IMR-90 (cell line): ENCODE data around the gene NAGK. TPM values are rescaled to one million over a fixed set of nuclear protein-coding genes. Genes with fewer than 3 reads are reported as not detected.

Experiments used
- ATAC-seq: fragments of 200-7000 bp; cut with Tn5 transposase; 2 replicates; pipeline ENCODE4 v1.9.1; 2020; ENCODE audit warnings: low read depth, mild to moderate bottlenecking, moderate library complexity
- BruUV-seq: library from RNA; stranded (reverse); fragments of 400-500 nt; replicated peaks from 2 replicates; lab custom pipeline; 2021; lab: Mats Ljungman, UMichigan
- CTCF ChIA-PET: fragments of 300-600 bp; formaldehyde crosslinking; extraction: SDS; loops from one replicate; lab custom pipeline; 2021; ENCODE audit warnings: antibody characterized with exemption; lab: Yijun Ruan, JAX
- POLR2A ChIA-PET: fragments of 300-600 bp; sonication (Branson Sonifier 250); formaldehyde crosslinking; loops from one replicate; lab custom pipeline; 2022; ENCODE audit warnings: antibody characterized with exemption; ENCODE audit not compliant: unreplicated experiment; lab: Charles Lee
- DNase-seq: peaks from one replicate; pipeline ENCODE4 v3.0.0; 2013
- H2AFZ ChIP-seq: replicated peaks from 2 replicates; pipeline ENCODE3; 2013; ENCODE audit warnings: low read length, mild to moderate bottlenecking; ENCODE audit not compliant: poor library complexity
- H2AK5ac ChIP-seq: 2 replicates; pipeline ENCODE4 v1.6.1; 2013; ENCODE audit warnings: low read depth, low read length, inconsistent platforms
- H2AK9ac ChIP-seq: replicated peaks from 2 replicates; pipeline ENCODE3; 2013; ENCODE audit warnings: mild to moderate bottlenecking, low read depth, low read length, moderate library complexity; ENCODE audit not compliant: poor library complexity
- H2BK120ac ChIP-seq: 2 replicates; pipeline ENCODE4 v1.6.1; 2013; ENCODE audit warnings: low read depth, low read length, inconsistent platforms
- H2BK15ac ChIP-seq: 3 replicates; pipeline ENCODE4 v1.6.1; 2013; ENCODE audit warnings: low read depth, low read length, inconsistent platforms
- H2BK20ac ChIP-seq: 2 replicates; pipeline ENCODE4 v1.6.1; 2013; ENCODE audit warnings: low read depth, mild to moderate bottlenecking, inconsistent platforms, low read length, moderate library complexity
- H2BK5ac ChIP-seq: 2 replicates; pipeline ENCODE4 v1.6.1; 2013; ENCODE audit warnings: mild to moderate bottlenecking, low read depth, low read length, inconsistent platforms; ENCODE audit not compliant: poor library complexity, severe bottlenecking
- H3K14ac ChIP-seq: replicated peaks from 2 replicates; pipeline ENCODE4 v1.6.1; 2013; ENCODE audit warnings: low read depth, low read length, inconsistent platforms
- H3K18ac ChIP-seq: 2 replicates; pipeline ENCODE4 v1.6.1; 2013; ENCODE audit warnings: low read depth, low read length, control low read depth
- H3K23ac ChIP-seq: 2 replicates; pipeline ENCODE4 v1.6.1; 2013; ENCODE audit warnings: low read depth, low read length, inconsistent platforms
- H3K27ac ChIP-seq: 2 replicates; pipeline ENCODE4 v1.5.1; 2013; ENCODE audit warnings: mild to moderate bottlenecking, control low read depth, low read length; ENCODE audit not compliant: insufficient read depth
- H3K27me3 ChIP-seq: 2 replicates; pipeline ENCODE4 v1.6.1; 2013; ENCODE audit warnings: low read length; ENCODE audit not compliant: control insufficient read depth, insufficient read depth
- H3K36me3 ChIP-seq: 2 replicates; pipeline ENCODE4 v1.6.1; 2013; ENCODE audit warnings: low read length, mixed read lengths; ENCODE audit not compliant: control insufficient read depth, insufficient read depth
- H3K4ac ChIP-seq: 2 replicates; pipeline ENCODE4 v1.6.1; 2013; ENCODE audit warnings: low read depth, low read length, inconsistent platforms
- H3K4me1 ChIP-seq: 2 replicates; pipeline ENCODE4 v1.6.1; 2013; ENCODE audit warnings: low read length, mixed read lengths; ENCODE audit not compliant: control insufficient read depth, insufficient read depth
- H3K4me2 ChIP-seq: 2 replicates; pipeline ENCODE4 v1.6.1; 2013; ENCODE audit warnings: low read depth, mild to moderate bottlenecking, control low read depth, low read length, moderate library complexity
- H3K4me3 ChIP-seq: 2 replicates; pipeline ENCODE4 v1.5.1; 2013; ENCODE audit warnings: low read depth, mild to moderate bottlenecking, control low read depth, low read length, moderate library complexity; ENCODE audit not compliant: insufficient read depth
- H3K56ac ChIP-seq: 2 replicates; pipeline ENCODE4 v1.6.1; 2013; ENCODE audit warnings: low read length, inconsistent platforms; ENCODE audit not compliant: insufficient read depth; ENCODE audit errors: extremely low read depth
- H3K79me1 ChIP-seq, 2 experiments: 2 replicates each; pipeline ENCODE4 v1.6.1; 2013; ENCODE audit warnings: low read length in 2 of 2, inconsistent platforms in 1 of 2, low read depth in 1 of 2
- H3K9ac ChIP-seq: 2 replicates; pipeline ENCODE4 v1.6.1; 2013; ENCODE audit warnings: low read depth, low read length, control low read depth
- H3K9me1 ChIP-seq: 2 replicates; pipeline ENCODE4 v1.6.1; 2013; ENCODE audit warnings: low read length, inconsistent platforms; ENCODE audit not compliant: insufficient read depth
- H3K9me3 ChIP-seq: 2 replicates; pipeline ENCODE4 v1.6.1; 2013; ENCODE audit warnings: low read length; ENCODE audit not compliant: control insufficient read depth, insufficient read depth
- H4K20me1 ChIP-seq: 2 replicates; pipeline ENCODE4 v1.6.1; 2013; ENCODE audit warnings: low read length, inconsistent platforms; ENCODE audit not compliant: insufficient read depth
- H4K5ac ChIP-seq: 2 replicates; pipeline ENCODE4 v1.6.1; 2013; ENCODE audit warnings: mild to moderate bottlenecking, low read depth, low read length, control low read depth
- H4K8ac ChIP-seq, 2 experiments: 2 replicates each; pipeline ENCODE4 v1.6.1; 2013; ENCODE audit warnings: low read depth in 2 of 2, low read length in 2 of 2, control low read depth in 1 of 2, inconsistent platforms in 1 of 2
- H4K91ac ChIP-seq: 2 replicates; pipeline ENCODE4 v1.6.1; 2013; ENCODE audit warnings: low read depth, low read length, inconsistent platforms; ENCODE audit not compliant: insufficient read depth
- CEBPB ChIP-seq: IDR thresholded peaks from 2 replicates; pipeline ENCODE4 v1.6.1; 2012; ENCODE audit warnings: low read depth, low read length, improper control_type of control experiment
- CTCF ChIP-seq: conservative IDR thresholded peaks from 2 replicates; pipeline ENCODE4 v1.5.1; 2012; ENCODE audit warnings: mild to moderate bottlenecking, low read depth, low read length, improper control_type of control experiment
- FOS ChIP-seq: fragments of 150-350 bp; IDR thresholded peaks from 2 replicates; pipeline ENCODE4 v1.6.1; 2016; ENCODE audit warnings: low read depth, low read length
- MXI1 ChIP-seq: IDR thresholded peaks from 2 replicates; pipeline ENCODE4 v1.6.1; 2012; ENCODE audit warnings: low read depth, mild to moderate bottlenecking, low read length, moderate library complexity, borderline replicate concordance
- NFE2L2 ChIP-seq: fragments of 150-350 bp; IDR thresholded peaks from 2 replicates; pipeline ENCODE4 v1.6.1; 2016; ENCODE audit warnings: low read depth, mild to moderate bottlenecking, low read length
- POLR2A ChIP-seq: IDR thresholded peaks from 2 replicates; pipeline ENCODE4 v1.6.1; 2012; ENCODE audit warnings: mild to moderate bottlenecking, low read depth, low read length
- RCOR1 ChIP-seq: IDR thresholded peaks from 2 replicates; pipeline ENCODE4 v1.6.1; 2012; ENCODE audit warnings: mild to moderate bottlenecking, low read length, improper control_type of control experiment; ENCODE audit not compliant: insufficient replicate concordance
- RFX5 ChIP-seq: IDR thresholded peaks from 2 replicates; pipeline ENCODE4 v1.8.0; 2012; ENCODE audit warnings: low read depth, mild to moderate bottlenecking, low read length, moderate library complexity
- WGBS, 2 experiments: methylation state at CpG; one replicate each; pipeline versions ENCODE4 v1.1.5 to v1.1.7; 2013; ENCODE audit warnings: missing lambda C conversion rate in 2 of 2; ENCODE audit not compliant: insufficient read length in 1 of 2; ENCODE audit errors: extremely low coverage in 2 of 2; 5-methylcytosine and 5-hydroxymethylcytosine counted together
- dilution Hi-C: fragments of 300-500 bp; cut with HindIII; formaldehyde crosslinking; loops from one replicate; pipeline ENCODE4 v1.14.3; 2018; ENCODE audit warnings: low sequenced_read_pairs; ENCODE audit not compliant: unreplicated experiment
- in situ Hi-C: fragments of 300-500 bp; cut with MboI; formaldehyde crosslinking; loops from 3 replicates; pipeline ENCODE4 v1.14.3; 2019; ENCODE audit warnings: low sequenced_read_pairs, inconsistent platforms, mixed read lengths
- intact Hi-C: fragments of 100-400 bp; cut with micrococcal nuclease; formaldehyde crosslinking; loops from 2 replicates; pipeline ENCODE4 v1.10.0; 2022
- polyA plus RNA-seq, 3 experiments: library from polyadenylated mRNA; depleted of rRNA; stranded (reverse); fragments of >200 nt; gene quantifications; 2 replicates each; pipeline ENCODE4 v1.2.3, GENCODE V29; 2012; ENCODE audit warnings: low replicate concordance in 1 of 3
- total RNA-seq: library from RNA; depleted of rRNA; stranded (reverse); fragments of >200 nt; gene quantifications from 2 replicates; pipeline ENCODE4 v1.2.3, GENCODE V29; 2012

Gene NAGK
- total and polyA plus RNA-seq, 2 of the 4 experiments (the other 2 are of a cell fraction): 60.4 to 146 TPM

- H3K9ac ChIP-seq: no peak overlapping the region
- ChIA-PET CTCF (no interaction called here), POLR2A (no interaction called here)
- TF ChIP-seq CEBPB: no peak
- no peak for TF ChIP-seq RFX5
- no peak for TF ChIP-seq POLR2A
- no peak for TF ChIP-seq RCOR1
- no peak for TF ChIP-seq MXI1
- no peak for TF ChIP-seq FOS
- no peak for TF ChIP-seq NFE2L2
- TF ChIP-seq CTCF: no peak
- H4K5ac ChIP-seq: no peak overlapping the region
- no peak overlapping the region for H3K14ac ChIP-seq
- no TSS peak for BruUV-seq
- H3K79me1 ChIP-seq: peaks cover 0 to 8% of the 10 kb centered on the region in 2 experiments; a peak in 1 of 4 replicates
- H3K18ac ChIP-seq: no peak overlapping the region
- ATAC-seq: no peak
- no peak overlapping the region for H2AK9ac ChIP-seq
- H2BK20ac ChIP-seq: no peak overlapping the region
- no peak overlapping the region for H2BK5ac ChIP-seq
- no peak overlapping the region for H4K8ac ChIP-seq
- intact Hi-C loops (no loop called here), dilution Hi-C loops (no loop called here), in situ Hi-C loops (no loop called here)
- H3K27me3 ChIP-seq: peaks cover 22% of the 10 kb centered on the region
- no peak overlapping the region for H2AFZ ChIP-seq
- H2AK5ac ChIP-seq: no peak overlapping the region
- H3K4me1 ChIP-seq: peaks cover 10% of the 10 kb centered on the region; the same call in 1 of the 2 replicates
- H3K36me3 ChIP-seq: no peaks in the 10 kb centered on the region
- no peak overlapping the region for H4K91ac ChIP-seq
- H3K27ac ChIP-seq: no peak overlapping the region
- H3K56ac ChIP-seq: no peak overlapping the region
- no peak for DNase-seq
- H3K23ac ChIP-seq: no peak overlapping the region
- no peak overlapping the region for H3K4me2 ChIP-seq
- no peak overlapping the region for H2BK120ac ChIP-seq
- no peaks in the 10 kb centered on the region for H4K20me1 ChIP-seq
- H2BK15ac ChIP-seq: no peak overlapping the region
- H3K9me1 ChIP-seq: no peaks in the 10 kb centered on the region
- WGBS, 2 experiments: 67% methylated on average over 1 of the region's 1 CpG; no CpG with 5 or more reads in 1 of the 2 experiments
- H3K4me3 ChIP-seq: no peak overlapping the region
- H3K4ac ChIP-seq: no peak overlapping the region
- no peaks in the 10 kb centered on the region for H3K9me3 ChIP-seq
Measured at GRCh38 chr2:71063216-71063615, 5.2 kb upstream of the NAGK start.
